GM23338 (cell line): Measurements from ENCODE around the gene HHATL. TPM values are rescaled to one million over a fixed set of nuclear protein-coding genes. Genes with fewer than 3 reads are reported as not detected.

Experiments used
- ATAC-seq: fragments of 200-7000 bp; cut with Tn5 transposase; 3 replicates; pipeline ENCODE4 v1.9.1; 2020
- DNase-seq: peaks from one replicate; pipeline ENCODE4 v3.0.0-alpha.2; 2015; ENCODE audit warnings: low spot score
- H2AFZ ChIP-seq: fragments of 200-600 bp; sonication (generic); 2 replicates; pipeline ENCODE4 v1.8.0; 2016; ENCODE audit warnings: antibody characterized with exemption, mild to moderate bottlenecking, moderate library complexity
- H3F3A ChIP-seq: fragments of 200-600 bp; sonication (generic); replicated peaks from 2 replicates; pipeline ENCODE4 v1.8.0; 2017; ENCODE audit warnings: antibody characterized with exemption, mixed run types, low read depth
- H3K27ac ChIP-seq: fragments of 200-600 bp; sonication (generic); 2 replicates; pipeline ENCODE4 v1.6.1; 2016; ENCODE audit warnings: low read depth
- H3K27me3 ChIP-seq: fragments of 200-600 bp; sonication (generic); 2 replicates; pipeline ENCODE4 v1.8.0; 2016; ENCODE audit warnings: mild to moderate bottlenecking, mixed run types, moderate library complexity; ENCODE audit not compliant: insufficient read depth
- H3K36me3 ChIP-seq: fragments of 200-600 bp; sonication (generic); 2 replicates; pipeline ENCODE4 v1.8.0; 2016; ENCODE audit warnings: mild to moderate bottlenecking; ENCODE audit not compliant: insufficient read depth
- H3K4me1 ChIP-seq: fragments of 200-600 bp; sonication (generic); 2 replicates; pipeline ENCODE4 v1.8.0; 2016; ENCODE audit warnings: mild to moderate bottlenecking, moderate library complexity; ENCODE audit not compliant: insufficient read depth
- H3K4me2 ChIP-seq: fragments of 200-600 bp; sonication (generic); 2 replicates; pipeline ENCODE4 v1.7.1; 2017; ENCODE audit warnings: mixed run types
- H3K4me3 ChIP-seq: fragments of 200-600 bp; sonication (generic); 2 replicates; pipeline ENCODE4 v1.6.1; 2016; ENCODE audit warnings: mixed run types
- H3K79me2 ChIP-seq: fragments of 200-600 bp; sonication (generic); replicated peaks from 2 replicates; pipeline ENCODE4 v1.8.0; 2017; ENCODE audit warnings: mild to moderate bottlenecking; ENCODE audit not compliant: insufficient read depth
- H3K9me2 ChIP-seq: fragments of 200-600 bp; sonication (generic); 2 replicates; pipeline ENCODE4 v1.8.0; 2017; ENCODE audit not compliant: insufficient read depth
- H4K20me1 ChIP-seq: fragments of 200-600 bp; sonication (generic); replicated peaks from 2 replicates; pipeline ENCODE4 v1.8.0; 2017; ENCODE audit warnings: mild to moderate bottlenecking; ENCODE audit not compliant: insufficient read depth
- H3K27ac Mint-ChIP-seq: 2 replicates; pipeline ENCODE4 v1.8.0; 2020; ENCODE audit warnings: inconsistent platforms, mild to moderate bottlenecking, moderate library complexity, mixed read lengths
- H3K27me3 Mint-ChIP-seq: 3 replicates; pipeline ENCODE4 v1.8.0; 2022; ENCODE audit warnings: low read depth, mild to moderate bottlenecking, moderate library complexity, mixed read lengths, inconsistent platforms; ENCODE audit not compliant: insufficient read depth, poor library complexity
- H3K36me3 Mint-ChIP-seq: 3 replicates; pipeline ENCODE4 v1.8.0; 2021; ENCODE audit warnings: low read depth, mild to moderate bottlenecking, inconsistent platforms, moderate library complexity, mixed read lengths
- H3K4me1 Mint-ChIP-seq: 3 replicates; pipeline ENCODE4 v1.8.0; 2020; ENCODE audit warnings: mild to moderate bottlenecking, inconsistent platforms, mixed read lengths
- H3K4me3 Mint-ChIP-seq: 3 replicates; pipeline ENCODE4 v1.8.0; 2021; ENCODE audit warnings: moderate library complexity, mild to moderate bottlenecking, inconsistent platforms, mixed read lengths
- H3K9me3 Mint-ChIP-seq: 3 replicates; pipeline ENCODE4 v1.8.0; 2020; ENCODE audit warnings: moderate library complexity, mild to moderate bottlenecking, inconsistent platforms, mixed read lengths
- CREB1 ChIP-seq: fragments of 250-450 bp; sonication (Bioruptor Pico); IDR thresholded peaks from 2 replicates; pipeline ENCODE4 v1.5.0; 2020; ENCODE audit warnings: low read depth, mild to moderate bottlenecking, moderate library complexity
- EZH2 ChIP-seq: fragments of 200-600 bp; sonication (generic); IDR thresholded peaks from one replicate; pipeline ENCODE4 v1.8.0; 2017; ENCODE audit warnings: antibody characterized with exemption, mild to moderate bottlenecking, low read depth; ENCODE audit not compliant: unreplicated experiment
- JUNB ChIP-seq: IDR thresholded peaks from one replicate; pipeline ENCODE4 v1.6.1; 2016; ENCODE audit warnings: antibody characterized with exemption; ENCODE audit not compliant: unreplicated experiment
- NANOG ChIP-seq: IDR thresholded peaks from 2 replicates; pipeline ENCODE4 v1.6.1; 2016; ENCODE audit warnings: antibody characterized with exemption, borderline replicate concordance
- POLR2AphosphoS5 ChIP-seq: IDR thresholded peaks from 2 replicates; pipeline ENCODE4 v1.6.1; 2016; ENCODE audit warnings: antibody characterized with exemption, low read depth
- STAT1 ChIP-seq: IDR thresholded peaks from one replicate; pipeline ENCODE4 v1.6.1; 2016; ENCODE audit warnings: antibody characterized with exemption; ENCODE audit not compliant: unreplicated experiment
- ZNF331 ChIP-seq: fragments of 250-450 bp; sonication (Bioruptor Pico); IDR thresholded peaks from 2 replicates; pipeline ENCODE4 v1.5.0; 2020; ENCODE audit warnings: low read depth, mild to moderate bottlenecking, moderate library complexity
- polyA plus RNA-seq: library from polyadenylated mRNA; unstranded; fragments of >200 nt; fragmentation: Nextera tagmentation; extraction: Ambion mirVana; gene quantifications from 2 replicates; pipeline ENCODE4 v1.2.1, GENCODE V29; 2016
- total RNA-seq: library from RNA; depleted of rRNA; stranded (reverse); fragments of >200 nt; shearing (Covaris generic); gene quantifications from 2 replicates; pipeline ENCODE4 v1.2.3, GENCODE V29; 2014
- TF ChIP-seq, protein P1 (sequence below): IDR thresholded peaks from one replicate; pipeline ENCODE4 v1.6.1; 2018; ENCODE audit warnings: antibody characterized with exemption; ENCODE audit not compliant: unreplicated experiment
- TF ChIP-seq, protein P2 (sequence below): IDR thresholded peaks from 2 replicates; pipeline ENCODE4 v1.6.1; 2016; ENCODE audit warnings: antibody characterized with exemption
- TF ChIP-seq, protein P3 (sequence below): fragments of 250-450 bp; sonication (Bioruptor Pico); IDR thresholded peaks from 2 replicates; pipeline ENCODE4 v1.5.0; 2020; ENCODE audit warnings: mild to moderate bottlenecking, moderate library complexity

The HHATL gene
- total and polyA plus RNA-seq, 2 experiments from 2014 or later, result not detected

DNA sequence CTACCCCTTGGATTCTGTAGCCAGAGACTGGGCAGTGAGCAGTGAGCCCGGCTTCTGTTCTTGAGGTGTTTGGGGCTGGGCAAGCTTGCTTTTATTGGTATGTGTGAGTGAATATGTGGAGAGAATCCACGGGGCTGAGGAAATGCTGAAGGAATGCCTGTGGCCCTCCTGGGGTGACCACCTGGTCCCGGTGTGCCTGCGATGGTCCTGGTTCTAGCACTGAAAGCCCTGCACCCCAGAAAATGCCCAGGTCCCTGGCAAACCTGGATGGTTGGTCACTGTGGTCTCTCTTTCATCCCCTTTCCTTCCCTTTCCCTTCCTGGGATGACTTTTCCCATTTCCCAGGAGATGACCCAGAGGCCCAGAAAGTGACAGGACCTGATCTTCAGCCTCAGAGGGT, 44.9 kb downstream of the HHATL start:
- peaks cover 5% of the 10 kb centered on the region; the same call in 2 of the 3 replicates for H3K36me3 Mint-ChIP-seq
- Histone ChIP-seq H2AFZ (no peak overlapping the region), H3K27me3 (no peaks in the 10 kb centered on the region), H3K4me2 (no peak overlapping the region), H3K4me3 (no peak overlapping the region), H4K20me1 (no peaks in the 10 kb centered on the region), H3K79me2 (no peaks in the 10 kb centered on the region), H3K4me1 (peaks cover 18% of the 10 kb centered on the region), H3F3A (no peaks in the 10 kb centered on the region), H3K36me3 (no peaks in the 10 kb centered on the region), H3K9me2 (no peaks in the 10 kb centered on the region), H3K27ac (no peak overlapping the region)
- H3K27ac Mint-ChIP-seq, result no peak overlapping the region
- H3K27me3 Mint-ChIP-seq, result peaks cover 15% of the 10 kb centered on the region
- ATAC-seq (no peak), DNase-seq (no peak)
- TF ChIP-seq ZNF331 (no peak), POLR2AphosphoS5 (no peak), JUNB (no peak), NANOG (no peak), STAT1 (no peak), CREB1 (CRISPR knock-in tag) (no peak), EZH2 (no peak)
- TF ChIP-seq, protein P1, sequence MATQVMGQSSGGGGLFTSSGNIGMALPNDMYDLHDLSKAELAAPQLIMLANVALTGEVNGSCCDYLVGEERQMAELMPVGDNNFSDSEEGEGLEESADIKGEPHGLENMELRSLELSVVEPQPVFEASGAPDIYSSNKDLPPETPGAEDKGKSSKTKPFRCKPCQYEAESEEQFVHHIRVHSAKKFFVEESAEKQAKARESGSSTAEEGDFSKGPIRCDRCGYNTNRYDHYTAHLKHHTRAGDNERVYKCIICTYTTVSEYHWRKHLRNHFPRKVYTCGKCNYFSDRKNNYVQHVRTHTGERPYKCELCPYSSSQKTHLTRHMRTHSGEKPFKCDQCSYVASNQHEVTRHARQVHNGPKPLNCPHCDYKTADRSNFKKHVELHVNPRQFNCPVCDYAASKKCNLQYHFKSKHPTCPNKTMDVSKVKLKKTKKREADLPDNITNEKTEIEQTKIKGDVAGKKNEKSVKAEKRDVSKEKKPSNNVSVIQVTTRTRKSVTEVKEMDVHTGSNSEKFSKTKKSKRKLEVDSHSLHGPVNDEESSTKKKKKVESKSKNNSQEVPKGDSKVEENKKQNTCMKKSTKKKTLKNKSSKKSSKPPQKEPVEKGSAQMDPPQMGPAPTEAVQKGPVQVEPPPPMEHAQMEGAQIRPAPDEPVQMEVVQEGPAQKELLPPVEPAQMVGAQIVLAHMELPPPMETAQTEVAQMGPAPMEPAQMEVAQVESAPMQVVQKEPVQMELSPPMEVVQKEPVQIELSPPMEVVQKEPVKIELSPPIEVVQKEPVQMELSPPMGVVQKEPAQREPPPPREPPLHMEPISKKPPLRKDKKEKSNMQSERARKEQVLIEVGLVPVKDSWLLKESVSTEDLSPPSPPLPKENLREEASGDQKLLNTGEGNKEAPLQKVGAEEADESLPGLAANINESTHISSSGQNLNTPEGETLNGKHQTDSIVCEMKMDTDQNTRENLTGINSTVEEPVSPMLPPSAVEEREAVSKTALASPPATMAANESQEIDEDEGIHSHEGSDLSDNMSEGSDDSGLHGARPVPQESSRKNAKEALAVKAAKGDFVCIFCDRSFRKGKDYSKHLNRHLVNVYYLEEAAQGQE, result no peak
- TF ChIP-seq, protein P2, sequence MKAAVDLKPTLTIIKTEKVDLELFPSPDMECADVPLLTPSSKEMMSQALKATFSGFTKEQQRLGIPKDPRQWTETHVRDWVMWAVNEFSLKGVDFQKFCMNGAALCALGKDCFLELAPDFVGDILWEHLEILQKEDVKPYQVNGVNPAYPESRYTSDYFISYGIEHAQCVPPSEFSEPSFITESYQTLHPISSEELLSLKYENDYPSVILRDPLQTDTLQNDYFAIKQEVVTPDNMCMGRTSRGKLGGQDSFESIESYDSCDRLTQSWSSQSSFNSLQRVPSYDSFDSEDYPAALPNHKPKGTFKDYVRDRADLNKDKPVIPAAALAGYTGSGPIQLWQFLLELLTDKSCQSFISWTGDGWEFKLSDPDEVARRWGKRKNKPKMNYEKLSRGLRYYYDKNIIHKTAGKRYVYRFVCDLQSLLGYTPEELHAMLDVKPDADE, result no peak
- TF ChIP-seq, protein P3, sequence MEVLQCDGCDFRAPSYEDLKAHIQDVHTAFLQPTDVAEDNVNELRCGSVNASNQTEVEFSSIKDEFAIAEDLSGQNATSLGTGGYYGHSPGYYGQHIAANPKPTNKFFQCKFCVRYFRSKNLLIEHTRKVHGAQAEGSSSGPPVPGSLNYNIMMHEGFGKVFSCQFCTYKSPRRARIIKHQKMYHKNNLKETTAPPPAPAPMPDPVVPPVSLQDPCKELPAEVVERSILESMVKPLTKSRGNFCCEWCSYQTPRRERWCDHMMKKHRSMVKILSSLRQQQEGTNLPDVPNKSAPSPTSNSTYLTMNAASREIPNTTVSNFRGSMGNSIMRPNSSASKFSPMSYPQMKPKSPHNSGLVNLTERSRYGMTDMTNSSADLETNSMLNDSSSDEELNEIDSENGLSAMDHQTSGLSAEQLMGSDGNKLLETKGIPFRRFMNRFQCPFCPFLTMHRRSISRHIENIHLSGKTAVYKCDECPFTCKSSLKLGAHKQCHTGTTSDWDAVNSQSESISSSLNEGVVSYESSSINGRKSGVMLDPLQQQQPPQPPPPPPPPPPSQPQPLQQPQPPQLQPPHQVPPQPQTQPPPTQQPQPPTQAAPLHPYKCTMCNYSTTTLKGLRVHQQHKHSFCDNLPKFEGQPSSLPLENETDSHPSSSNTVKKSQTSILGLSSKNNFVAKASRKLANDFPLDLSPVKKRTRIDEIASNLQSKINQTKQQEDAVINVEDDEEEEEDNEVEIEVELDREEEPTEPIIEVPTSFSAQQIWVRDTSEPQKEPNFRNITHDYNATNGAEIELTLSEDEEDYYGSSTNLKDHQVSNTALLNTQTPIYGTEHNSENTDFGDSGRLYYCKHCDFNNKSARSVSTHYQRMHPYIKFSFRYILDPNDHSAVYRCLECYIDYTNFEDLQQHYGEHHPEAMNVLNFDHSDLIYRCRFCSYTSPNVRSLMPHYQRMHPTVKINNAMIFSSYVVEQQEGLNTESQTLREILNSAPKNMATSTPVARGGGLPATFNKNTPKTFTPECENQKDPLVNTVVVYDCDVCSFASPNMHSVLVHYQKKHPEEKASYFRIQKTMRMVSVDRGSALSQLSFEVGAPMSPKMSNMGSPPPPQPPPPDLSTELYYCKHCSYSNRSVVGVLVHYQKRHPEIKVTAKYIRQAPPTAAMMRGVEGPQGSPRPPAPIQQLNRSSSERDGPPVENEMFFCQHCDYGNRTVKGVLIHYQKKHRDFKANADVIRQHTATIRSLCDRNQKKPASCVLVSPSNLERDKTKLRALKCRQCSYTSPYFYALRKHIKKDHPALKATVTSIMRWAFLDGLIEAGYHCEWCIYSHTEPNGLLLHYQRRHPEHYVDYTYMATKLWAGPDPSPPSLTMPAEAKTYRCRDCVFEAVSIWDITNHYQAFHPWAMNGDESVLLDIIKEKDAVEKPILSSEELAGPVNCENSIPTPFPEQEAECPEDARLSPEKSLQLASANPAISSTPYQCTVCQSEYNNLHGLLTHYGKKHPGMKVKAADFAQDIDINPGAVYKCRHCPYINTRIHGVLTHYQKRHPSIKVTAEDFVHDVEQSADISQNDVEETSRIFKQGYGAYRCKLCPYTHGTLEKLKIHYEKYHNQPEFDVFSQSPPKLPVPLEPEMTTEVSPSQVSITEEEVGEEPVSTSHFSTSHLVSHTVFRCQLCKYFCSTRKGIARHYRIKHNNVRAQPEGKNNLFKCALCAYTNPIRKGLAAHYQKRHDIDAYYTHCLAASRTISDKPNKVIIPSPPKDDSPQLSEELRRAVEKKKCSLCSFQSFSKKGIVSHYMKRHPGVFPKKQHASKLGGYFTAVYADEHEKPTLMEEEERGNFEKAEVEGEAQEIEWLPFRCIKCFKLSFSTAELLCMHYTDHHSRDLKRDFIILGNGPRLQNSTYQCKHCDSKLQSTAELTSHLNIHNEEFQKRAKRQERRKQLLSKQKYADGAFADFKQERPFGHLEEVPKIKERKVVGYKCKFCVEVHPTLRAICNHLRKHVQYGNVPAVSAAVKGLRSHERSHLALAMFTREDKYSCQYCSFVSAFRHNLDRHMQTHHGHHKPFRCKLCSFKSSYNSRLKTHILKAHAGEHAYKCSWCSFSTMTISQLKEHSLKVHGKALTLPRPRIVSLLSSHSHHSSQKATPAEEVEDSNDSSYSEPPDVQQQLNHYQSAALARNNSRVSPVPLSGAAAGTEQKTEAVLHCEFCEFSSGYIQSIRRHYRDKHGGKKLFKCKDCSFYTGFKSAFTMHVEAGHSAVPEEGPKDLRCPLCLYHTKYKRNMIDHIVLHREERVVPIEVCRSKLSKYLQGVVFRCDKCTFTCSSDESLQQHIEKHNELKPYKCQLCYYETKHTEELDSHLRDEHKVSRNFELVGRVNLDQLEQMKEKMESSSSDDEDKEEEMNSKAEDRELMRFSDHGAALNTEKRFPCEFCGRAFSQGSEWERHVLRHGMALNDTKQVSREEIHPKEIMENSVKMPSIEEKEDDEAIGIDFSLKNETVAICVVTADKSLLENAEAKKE (CRISPR knock-in tag), result no peak
- H3K9me3 Mint-ChIP-seq, result no peaks in the 10 kb centered on the region
- peaks cover 26% of the 10 kb centered on the region for H3K4me1 Mint-ChIP-seq
- no peak overlapping the region for H3K4me3 Mint-ChIP-seq
